CD4-positive, alpha-beta memory T cell (primary cell): ENCODE data around the gene HELZ. TPM values are rescaled to one million over a fixed set of nuclear protein-coding genes. Genes with fewer than 3 reads are reported as not detected.
"Not testable (repeated sequence)": the region's sequence is repeated elsewhere in the genome, so short reads cannot be mapped to it uniquely, and the experiment has no call there.

Experiments
- CTCF ChIA-PET: fragments of 350-600 bp; sonication (Branson Sonifier 250); formaldehyde crosslinking; loops from one replicate; lab custom pipeline; 2021; ENCODE audit warnings: inconsistent platforms; ENCODE audit not compliant: partially characterized antibody; lab: Charles Lee
- POLR2A ChIA-PET: fragments of 350-600 bp; sonication (Branson Sonifier 250); formaldehyde crosslinking; loops from one replicate; lab custom pipeline; 2021; ENCODE audit not compliant: partially characterized antibody; lab: Charles Lee
- DNase-seq, 5 donors: peaks; one replicate each; pipeline versions ENCODE4 v3.0.0 to v3.0.0-alpha.2; 2020 to 2022; ENCODE audit warnings: mixed read lengths in 1 of 5
- H3K27ac ChIP-seq: one replicate; pipeline ENCODE4 v1.7.0; 2013; ENCODE audit warnings: low read depth, low read length
- H3K27me3 ChIP-seq: 2 replicates; pipeline ENCODE4 v1.7.0; 2013; ENCODE audit warnings: mild to moderate bottlenecking, low read length, moderate library complexity; ENCODE audit not compliant: insufficient read depth
- H3K36me3 ChIP-seq: 2 replicates; pipeline ENCODE4 v1.7.0; 2013; ENCODE audit warnings: mild to moderate bottlenecking, low read length, moderate library complexity; ENCODE audit not compliant: insufficient read depth
- H3K4me1 ChIP-seq: 2 replicates; pipeline ENCODE4 v1.7.0; 2013; ENCODE audit warnings: mild to moderate bottlenecking, low read length, moderate library complexity; ENCODE audit not compliant: insufficient read depth
- H3K4me3 ChIP-seq, 2 donors: one replicate each; pipeline ENCODE4 v1.7.0; 2013; ENCODE audit warnings: low read length in 2 of 2, mild to moderate bottlenecking in 1 of 2
- H3K9me3 ChIP-seq, 2 donors: one replicate each; pipeline ENCODE4 v1.7.0; 2013; ENCODE audit warnings: low read length in 2 of 2, control low read depth in 1 of 2; ENCODE audit not compliant: control insufficient read depth in 1 of 2
- H3K27ac Mint-ChIP-seq, 7 donors: one replicate each; pipeline ENCODE4 v1.8.0; 2020 to 2021; ENCODE audit warnings: mixed read lengths in 7 of 7, mild to moderate bottlenecking in 6 of 7, inconsistent platforms in 3 of 7, moderate library complexity in 3 of 7
- H3K27me3 Mint-ChIP-seq, 2 donors: one replicate each; pipeline ENCODE4 v1.8.0; 2020 to 2021; ENCODE audit warnings: mixed read lengths in 2 of 2
- H3K36me3 Mint-ChIP-seq, 2 donors: one replicate each; pipeline ENCODE4 v1.8.0; 2020 to 2021; ENCODE audit warnings: mixed read lengths in 2 of 2, inconsistent platforms in 1 of 2, mild to moderate bottlenecking in 1 of 2
- H3K4me1 Mint-ChIP-seq, 4 donors: one replicate each; pipeline ENCODE4 v1.8.0; 2020 to 2021; ENCODE audit warnings: mixed read lengths in 4 of 4, mild to moderate bottlenecking in 1 of 4
- H3K4me3 Mint-ChIP-seq, 8 donors: one replicate each; pipeline ENCODE4 v1.8.0; 2020 to 2021; ENCODE audit warnings: mixed read lengths in 8 of 8, mild to moderate bottlenecking in 7 of 8, moderate library complexity in 6 of 8, inconsistent platforms in 3 of 8
- H3K9me3 Mint-ChIP-seq, 8 donors: one replicate each; pipeline ENCODE4 v1.8.0; 2020 to 2021; ENCODE audit warnings: mixed read lengths in 8 of 8, mild to moderate bottlenecking in 5 of 8, inconsistent platforms in 3 of 8, moderate library complexity in 1 of 8
- intact Hi-C: fragments of 100-400 bp; cut with micrococcal nuclease; formaldehyde crosslinking; loops from one replicate; pipeline ENCODE4 v1.15.1; 2023
- polyA plus RNA-seq, 2 donors: library from polyadenylated mRNA; unstranded; fragments of 300-500 nt; fragmentation: Illumina TruSeq; gene quantifications; one replicate each; pipeline ENCODE4 v1.2.3, GENCODE V29; 2021
- total RNA-seq, 2 experiments: library from RNA; stranded (reverse); gene quantifications; one replicate each; pipeline ENCODE4 v1.2.3, GENCODE V29; 2021

Gene HELZ
- total and polyA plus RNA-seq, 4 experiments from 2014 or later: 32.0 to 104 (median 86.4) TPM

- H3K4me3 Mint-ChIP-seq, H3K27ac Mint-ChIP-seq, H3K4me1 Mint-ChIP-seq, POLR2A ChIA-PET, H3K27me3 Mint-ChIP-seq, H3K36me3 ChIP-seq, H3K9me3 Mint-ChIP-seq, intact Hi-C loops, DNase-seq, H3K9me3 ChIP-seq, H3K4me1 ChIP-seq, H3K27ac ChIP-seq, H3K36me3 Mint-ChIP-seq, H3K27me3 ChIP-seq, H3K4me3 ChIP-seq, CTCF ChIA-PET: not testable (repeated sequence)
Measured at GRCh38 chr17:67041119-67041518, 203.9 kb downstream of the HELZ start.

GRCh38 chr17:67040652-67041051, 204.3 kb downstream of the HELZ start:
- H3K27ac Mint-ChIP-seq: no peak overlapping the region
- CTCF ChIA-PET: no interaction called here

GRCh38 chr17:67038861-67039365, 206.1 kb downstream of the HELZ start:
- Mint-ChIP-seq H3K9me3 (peaks cover 0 to 2% (median 0%) of the 10 kb centered on the region in 8 donors), H3K27ac (no peak overlapping the region), H3K4me3 (no peak overlapping the region), H3K36me3 (no peaks in the 10 kb centered on the region), H3K27me3 (peaks cover 5 to 8% of the 10 kb centered on the region in 2 donors), H3K4me1 (peaks cover 0 to 3% (median 0%) of the 10 kb centered on the region in 4 donors)
- Histone ChIP-seq H3K27ac (no peak overlapping the region), H3K4me3 (no peak overlapping the region), H3K36me3 (no peaks in the 10 kb centered on the region), H3K4me1 (no peaks in the 10 kb centered on the region), H3K9me3 (no peaks in the 10 kb centered on the region), H3K27me3 (no peaks in the 10 kb centered on the region)
- intact Hi-C loops: no loop called here
- no peak for DNase-seq
- POLR2A ChIA-PET: no interaction called here
- CTCF ChIA-PET: no interaction called here

More at GRCh38 chr17:67040652-67041051, 204.3 kb downstream of the HELZ start:
- Mint-ChIP-seq H3K4me3 (no peak overlapping the region), H3K9me3 (peaks cover 0 to 2% (median 0%) of the 10 kb centered on the region in 8 donors), H3K4me1 (peaks cover 0 to 2% (median 0%) of the 10 kb centered on the region in 4 donors), H3K36me3 (no peaks in the 10 kb centered on the region), H3K27me3 (peaks cover 5 to 8% of the 10 kb centered on the region in 2 donors)
- H3K27me3 ChIP-seq: no peaks in the 10 kb centered on the region
- POLR2A ChIA-PET: no interaction called here
- H3K27ac ChIP-seq: no peak overlapping the region
- no peaks in the 10 kb centered on the region for H3K4me1 ChIP-seq
- no peaks in the 10 kb centered on the region for H3K9me3 ChIP-seq
- DNase-seq: no peak
- intact Hi-C loops: no loop called here
- no peaks in the 10 kb centered on the region for H3K36me3 ChIP-seq
- H3K4me3 ChIP-seq: no peak overlapping the region

- no peaks in the 10 kb centered on the region for H3K9me3 Mint-ChIP-seq
- ChIA-PET CTCF (no interaction called here), POLR2A (no interaction called here)
- H3K36me3 Mint-ChIP-seq: no peaks in the 10 kb centered on the region
- H3K4me3 ChIP-seq: no peak overlapping the region
- no peak for DNase-seq
- H3K4me1 Mint-ChIP-seq: peaks cover 0 to 3% (median 0%) of the 10 kb centered on the region in 4 donors
- H3K27ac Mint-ChIP-seq: no peak overlapping the region
- intact Hi-C loops: no loop called here
- no peaks in the 10 kb centered on the region for H3K4me1 ChIP-seq
- peaks cover 5 to 8% of the 10 kb centered on the region in 2 donors for H3K27me3 Mint-ChIP-seq
- H3K36me3 ChIP-seq: no peaks in the 10 kb centered on the region
- H3K4me3 Mint-ChIP-seq: no peak overlapping the region
- H3K27ac ChIP-seq: no peak overlapping the region
- no peaks in the 10 kb centered on the region for H3K27me3 ChIP-seq
- no peaks in the 10 kb centered on the region for H3K9me3 ChIP-seq
Measured at GRCh38 chr17:67035131-67036083, 209.6 kb downstream of the HELZ start.

- intact Hi-C loops: no loop called here
- no peaks in the 10 kb centered on the region for H3K9me3 ChIP-seq
- H3K4me1 Mint-ChIP-seq: peaks cover 0 to 3% (median 0%) of the 10 kb centered on the region in 4 donors
- no peaks in the 10 kb centered on the region for H3K36me3 ChIP-seq
- ChIA-PET CTCF (no interaction called here), POLR2A (no interaction called here)
- H3K27me3 Mint-ChIP-seq: peaks cover 5 to 8% of the 10 kb centered on the region in 2 donors
- no peaks in the 10 kb centered on the region for H3K27me3 ChIP-seq
- H3K4me3 Mint-ChIP-seq: no peak overlapping the region
- no peaks in the 10 kb centered on the region for H3K4me1 ChIP-seq
- H3K4me3 ChIP-seq: no peak overlapping the region
- no peak for DNase-seq
- H3K27ac ChIP-seq: no peak overlapping the region
- no peaks in the 10 kb centered on the region for H3K36me3 Mint-ChIP-seq
- no peaks in the 10 kb centered on the region for H3K9me3 Mint-ChIP-seq
- H3K27ac Mint-ChIP-seq: no peak overlapping the region
Measured at GRCh38 chr17:67033613-67034012, 211.4 kb downstream of the HELZ start.

- no peaks in the 10 kb centered on the region for H3K36me3 Mint-ChIP-seq
- intact Hi-C loops: no loop called here
Measured at GRCh38 chr17:67032985-67033384, 212.0 kb downstream of the HELZ start.

GRCh38 chr17:67032382-67032781, 212.6 kb downstream of the HELZ start:
- H3K27me3 ChIP-seq: no peaks in the 10 kb centered on the region
- no peak overlapping the region for H3K4me3 ChIP-seq
- Mint-ChIP-seq H3K4me3 (no peak overlapping the region), H3K27ac (no peak overlapping the region), H3K36me3 (no peaks in the 10 kb centered on the region), H3K9me3 (no peaks in the 10 kb centered on the region), H3K27me3 (peaks cover 5 to 7% of the 10 kb centered on the region in 2 donors), H3K4me1 (peaks cover 0 to 3% (median 0%) of the 10 kb centered on the region in 4 donors)
- intact Hi-C loops: no loop called here
- no peaks in the 10 kb centered on the region for H3K4me1 ChIP-seq
- no peaks in the 10 kb centered on the region for H3K9me3 ChIP-seq
- no peaks in the 10 kb centered on the region for H3K36me3 ChIP-seq
- DNase-seq: no peak
- POLR2A ChIA-PET: no interaction called here
- CTCF ChIA-PET: no interaction called here
- H3K27ac ChIP-seq: no peak overlapping the region

More at GRCh38 chr17:67032985-67033384, 212.0 kb downstream of the HELZ start:
- Histone ChIP-seq H3K36me3 (no peaks in the 10 kb centered on the region), H3K27me3 (no peaks in the 10 kb centered on the region), H3K4me3 (no peak overlapping the region), H3K9me3 (no peaks in the 10 kb centered on the region), H3K4me1 (no peaks in the 10 kb centered on the region), H3K27ac (no peak overlapping the region)
- Mint-ChIP-seq H3K27ac (no peak overlapping the region), H3K4me3 (no peak overlapping the region), H3K4me1 (peaks cover 0 to 3% (median 0%) of the 10 kb centered on the region in 4 donors), H3K27me3 (peaks cover 5 to 7% of the 10 kb centered on the region in 2 donors), H3K9me3 (no peaks in the 10 kb centered on the region)
- ChIA-PET CTCF (no interaction called here), POLR2A (no interaction called here)
- no peak for DNase-seq
